SU-DHL-6 (cell line): ENCODE data around the gene SIPA1.

Experiments used
- CTCF ChIP-seq: fragments of 200-600 bp; sonication (generic); IDR thresholded peaks from one replicate; pipeline ENCODE4 v1.5.1; 2017; ENCODE audit warnings: antibody characterized with exemption, mild to moderate bottlenecking, low read length, moderate library complexity; ENCODE audit not compliant: insufficient read depth, poor library complexity, severe bottlenecking
- EZH2phosphoT487 ChIP-seq: fragments of 200-600 bp; sonication (generic), shearing (Covaris generic); conservative IDR thresholded peaks from 2 replicates; pipeline ENCODE4 v1.6.1; 2018; ENCODE audit warnings: mild to moderate bottlenecking, antibody characterized with exemption, low read length, moderate library complexity, mixed read lengths

GRCh38 chr11:65692367-65692766, 54.5 kb downstream of the SIPA1 start:
- TF ChIP-seq CTCF = no peak
- no peak for TF ChIP-seq EZH2phosphoT487
